ENCODE results near the gene TLK1.

Gene TLK1

GRCh38 chr2:170969872-170970496 is 190.7 kb downstream of the TLK1 start:
- H2AFZ ChIP-seq (ENCODE audit: low read length), result no peak overlapping the region
- whole genome bisulfite sequencing, 2 donors (ENCODE audit: extremely low coverage in 2 of 2, insufficient read length in 2 of 2, insufficient replicate concordance in 1 of 2), result no CpG with 5 or more reads among the region's 10 CpGs
- H3K4ac ChIP-seq (ENCODE audit: low read length), result no peak overlapping the region
- no peak overlapping the region for H2AK5ac ChIP-seq (ENCODE audit: low read depth, low read length)
- H3K18ac ChIP-seq (ENCODE audit: low read length), result no peak overlapping the region
- H2BK5ac ChIP-seq (ENCODE audit: low read length), result no peak overlapping the region
- no peak overlapping the region for H2BK120ac ChIP-seq (ENCODE audit: low read depth, low read length)
- peaks cover 16 to 41% of the 10 kb centered on the region in 2 donors for H3K36me3 ChIP-seq (replicated peaks in 1 of 2; ENCODE audit: control insufficient read depth in 2 of 2, insufficient read depth in 2 of 2, low read length in 2 of 2)
- no peaks in the 10 kb centered on the region for H3K79me1 ChIP-seq (ENCODE audit: low read depth, low read length)
- no peak overlapping the region for H3K14ac ChIP-seq (ENCODE audit: low read length)
- no peak overlapping the region for H3K4me2 ChIP-seq (ENCODE audit: insufficient read depth, low read length, poor library complexity, severe bottlenecking)
- no peak overlapping the region for H3K27ac ChIP-seq (replicated peaks; ENCODE audit: low read length)
- H2BK15ac ChIP-seq (ENCODE audit: low read length), result no peak overlapping the region
- no peak overlapping the region for H4K8ac ChIP-seq (ENCODE audit: low read depth, low read length)
- DNase-seq (ENCODE audit: low spot score), result no peak
- no peak overlapping the region for H2BK12ac ChIP-seq (ENCODE audit: low read length)
- H4K91ac ChIP-seq (ENCODE audit: low read depth, low read length, poor library complexity), result no peak overlapping the region
- no peaks in the 10 kb centered on the region for H3K9me3 ChIP-seq (replicated peaks in 1 of 2; ENCODE audit: control insufficient read depth in 2 of 2, insufficient read depth in 1 of 2, low read depth in 1 of 2, low read length in 2 of 2)
- H3K4me1 ChIP-seq (ENCODE audit: control insufficient read depth in 2 of 2, insufficient read depth in 1 of 2, low read depth in 1 of 2, low read length in 2 of 2), result no peaks in the 10 kb centered on the region
- no peaks in the 10 kb centered on the region for H3K27me3 ChIP-seq (ENCODE audit: control insufficient read depth in 3 of 3, insufficient read depth in 3 of 3, low read depth in 1 of 3, low read length in 3 of 3)
- H3K4me3 ChIP-seq (ENCODE audit: low read length in 2 of 2), result no peak overlapping the region
- no peak overlapping the region for H3K9ac ChIP-seq (ENCODE audit: low read depth, low read length, poor library complexity)
- H3K23ac ChIP-seq (ENCODE audit: low read depth, low read length, poor library complexity), result no peak overlapping the region

DNA sequence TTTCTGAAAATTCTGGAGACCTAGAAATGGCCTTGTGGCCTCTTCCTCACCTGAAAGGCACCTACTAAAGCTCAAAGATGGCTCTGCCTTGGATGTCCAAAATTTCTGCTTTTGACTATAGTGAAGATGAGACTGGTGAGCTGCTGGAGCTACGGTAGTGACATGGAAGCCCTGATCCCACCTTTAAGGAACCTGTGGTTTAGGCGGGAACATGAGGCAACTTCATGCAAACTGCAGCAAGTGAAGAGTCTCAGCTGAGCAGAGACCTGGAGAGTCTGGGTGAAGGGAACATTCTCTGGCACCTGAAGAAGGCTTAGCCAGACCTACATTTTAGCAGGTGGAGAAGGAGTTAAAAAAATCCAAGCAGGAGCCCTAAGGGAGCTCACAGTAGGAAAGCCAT is 191.7 kb downstream of the TLK1 start:
- Histone ChIP-seq H3K4me3 (ENCODE audit: low read length in 2 of 2) (no peak overlapping the region), H3K36me3 (replicated peaks in 1 of 2; ENCODE audit: control insufficient read depth in 2 of 2, insufficient read depth in 2 of 2, low read length in 2 of 2) (peaks cover 20 to 50% of the 10 kb centered on the region in 2 donors), H4K8ac (ENCODE audit: low read depth, low read length) (no peak overlapping the region), H2BK15ac (ENCODE audit: low read length) (no peak overlapping the region), H4K91ac (ENCODE audit: low read depth, low read length, poor library complexity) (no peak overlapping the region), H2AFZ (ENCODE audit: low read length) (no peak overlapping the region), H3K14ac (ENCODE audit: low read length) (no peak overlapping the region), H2AK5ac (ENCODE audit: low read depth, low read length) (no peak overlapping the region), H2BK12ac (ENCODE audit: low read length) (no peak overlapping the region), H2BK120ac (ENCODE audit: low read depth, low read length) (no peak overlapping the region), H3K4ac (ENCODE audit: low read length) (no peak overlapping the region), H3K27ac (replicated peaks; ENCODE audit: low read length) (no peak overlapping the region), H3K79me1 (ENCODE audit: low read depth, low read length) (no peaks in the 10 kb centered on the region), H2BK5ac (ENCODE audit: low read length) (no peak overlapping the region), H3K9ac (ENCODE audit: low read depth, low read length, poor library complexity) (no peak overlapping the region), H3K4me2 (ENCODE audit: insufficient read depth, low read length, poor library complexity, severe bottlenecking) (no peak overlapping the region), H3K4me1 (ENCODE audit: control insufficient read depth in 2 of 2, insufficient read depth in 1 of 2, low read depth in 1 of 2, low read length in 2 of 2) (no peaks in the 10 kb centered on the region), H3K18ac (ENCODE audit: low read length) (no peak overlapping the region), H3K27me3 (ENCODE audit: control insufficient read depth in 3 of 3, insufficient read depth in 3 of 3, low read depth in 1 of 3, low read length in 3 of 3) (no peaks in the 10 kb centered on the region), H3K23ac (ENCODE audit: low read depth, low read length, poor library complexity) (no peak overlapping the region), H3K9me3 (replicated peaks in 1 of 2; ENCODE audit: control insufficient read depth in 2 of 2, insufficient read depth in 1 of 2, low read depth in 1 of 2, low read length in 2 of 2) (no peaks in the 10 kb centered on the region)
- WGBS, 2 donors (ENCODE audit: extremely low coverage in 2 of 2, insufficient read length in 2 of 2, insufficient replicate concordance in 1 of 2), result no CpG with 5 or more reads among the region's 2 CpGs
- DNase-seq (ENCODE audit: low spot score), result no peak

DNA sequence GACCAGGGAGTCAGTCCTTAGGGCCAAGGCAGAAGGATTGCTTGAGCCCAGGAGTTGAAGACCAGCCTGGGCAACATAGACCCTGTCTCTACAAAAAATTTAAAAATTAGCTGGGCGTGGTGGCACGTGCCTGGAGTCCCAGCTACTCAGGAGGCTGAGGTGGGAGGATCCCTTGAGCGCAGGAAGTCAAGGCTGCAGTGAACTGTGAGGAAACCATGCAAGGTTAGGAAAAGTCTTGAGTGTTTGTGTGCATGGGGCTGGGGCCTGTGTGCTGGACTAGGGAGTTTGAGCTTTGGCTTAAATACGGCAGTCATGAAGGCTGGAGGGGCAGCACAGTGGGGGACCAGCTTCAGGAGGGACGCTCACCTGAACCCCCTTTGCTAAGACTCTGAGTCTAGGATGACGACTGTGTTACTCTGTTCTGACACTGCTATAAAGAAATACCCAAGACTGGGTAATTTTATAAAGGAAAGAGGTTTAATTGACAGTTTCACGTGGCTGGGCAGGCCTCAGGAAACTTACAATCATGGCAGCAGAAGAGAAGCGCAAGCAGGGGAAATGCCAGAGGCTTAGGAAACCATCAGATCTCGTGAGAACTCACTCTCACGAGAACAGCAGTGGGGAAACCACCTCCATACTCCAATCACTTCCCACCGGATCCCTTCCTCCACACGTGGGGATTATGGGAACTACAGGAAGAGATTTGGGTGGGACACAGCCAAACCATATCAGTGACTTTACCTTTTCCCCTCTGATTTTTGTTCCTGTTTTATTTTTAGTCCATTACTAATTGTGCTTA is 192.3 kb downstream of the TLK1 start:
- no CpG with 5 or more reads among the region's 12 CpGs for whole genome bisulfite sequencing, 2 donors (ENCODE audit: extremely low coverage in 2 of 2, insufficient read length in 2 of 2, insufficient replicate concordance in 1 of 2)
- no peak overlapping the region for H2AK5ac ChIP-seq (ENCODE audit: low read depth, low read length)
- H3K36me3 ChIP-seq (replicated peaks in 1 of 2; ENCODE audit: control insufficient read depth in 2 of 2, insufficient read depth in 2 of 2, low read length in 2 of 2), result peaks cover 24 to 57% of the 10 kb centered on the region in 2 donors
- DNase-seq (ENCODE audit: low spot score), result no peak
- no peak overlapping the region for H4K91ac ChIP-seq (ENCODE audit: low read depth, low read length, poor library complexity)
- no peak overlapping the region for H2BK5ac ChIP-seq (ENCODE audit: low read length)
- H3K4me3 ChIP-seq (ENCODE audit: low read length in 2 of 2), result no peak overlapping the region
- no peak overlapping the region for H3K27ac ChIP-seq (replicated peaks; ENCODE audit: low read length)
- H3K23ac ChIP-seq (ENCODE audit: low read depth, low read length, poor library complexity), result no peak overlapping the region
- no peaks in the 10 kb centered on the region for H3K79me1 ChIP-seq (ENCODE audit: low read depth, low read length)
- H3K27me3 ChIP-seq (ENCODE audit: control insufficient read depth in 3 of 3, insufficient read depth in 3 of 3, low read depth in 1 of 3, low read length in 3 of 3), result no peaks in the 10 kb centered on the region
- H2BK15ac ChIP-seq (ENCODE audit: low read length), result no peak overlapping the region
- no peak overlapping the region for H2BK120ac ChIP-seq (ENCODE audit: low read depth, low read length)
- H2AFZ ChIP-seq (ENCODE audit: low read length), result no peak overlapping the region
- H3K4me2 ChIP-seq (ENCODE audit: insufficient read depth, low read length, poor library complexity, severe bottlenecking), result no peak overlapping the region
- H3K9ac ChIP-seq (ENCODE audit: low read depth, low read length, poor library complexity), result no peak overlapping the region
- no peaks in the 10 kb centered on the region for H3K4me1 ChIP-seq (ENCODE audit: control insufficient read depth in 2 of 2, insufficient read depth in 1 of 2, low read depth in 1 of 2, low read length in 2 of 2)
- H2BK12ac ChIP-seq (ENCODE audit: low read length), result no peak overlapping the region
- H3K4ac ChIP-seq (ENCODE audit: low read length), result no peak overlapping the region
- H3K9me3 ChIP-seq (replicated peaks in 1 of 2; ENCODE audit: control insufficient read depth in 2 of 2, insufficient read depth in 1 of 2, low read depth in 1 of 2, low read length in 2 of 2), result no peaks in the 10 kb centered on the region
- no peak overlapping the region for H3K18ac ChIP-seq (ENCODE audit: low read length)
- no peak overlapping the region for H3K14ac ChIP-seq (ENCODE audit: low read length)
- no peak overlapping the region for H4K8ac ChIP-seq (ENCODE audit: low read depth, low read length)

GRCh38 chr2:170967553-170967952 is 193.1 kb downstream of the TLK1 start:
- Histone ChIP-seq H2AK5ac (ENCODE audit: low read depth, low read length) (no peak overlapping the region), H2BK5ac (ENCODE audit: low read length) (no peak overlapping the region), H3K9me3 (replicated peaks in 1 of 2; ENCODE audit: control insufficient read depth in 2 of 2, insufficient read depth in 1 of 2, low read depth in 1 of 2, low read length in 2 of 2) (no peaks in the 10 kb centered on the region), H4K8ac (ENCODE audit: low read depth, low read length) (no peak overlapping the region), H3K4me3 (ENCODE audit: low read length in 2 of 2) (no peak overlapping the region), H3K27ac (replicated peaks; ENCODE audit: low read length) (no peak overlapping the region), H3K18ac (ENCODE audit: low read length) (no peak overlapping the region), H3K23ac (ENCODE audit: low read depth, low read length, poor library complexity) (no peak overlapping the region), H2AFZ (ENCODE audit: low read length) (no peak overlapping the region), H3K27me3 (ENCODE audit: control insufficient read depth in 3 of 3, insufficient read depth in 3 of 3, low read depth in 1 of 3, low read length in 3 of 3) (no peaks in the 10 kb centered on the region), H2BK12ac (ENCODE audit: low read length) (no peak overlapping the region), H2BK15ac (ENCODE audit: low read length) (no peak overlapping the region), H3K36me3 (replicated peaks in 1 of 2; ENCODE audit: control insufficient read depth in 2 of 2, insufficient read depth in 2 of 2, low read length in 2 of 2) (peaks cover 27 to 64% of the 10 kb centered on the region in 2 donors), H4K91ac (ENCODE audit: low read depth, low read length, poor library complexity) (no peak overlapping the region), H3K9ac (ENCODE audit: low read depth, low read length, poor library complexity) (no peak overlapping the region), H3K14ac (ENCODE audit: low read length) (no peak overlapping the region), H3K4me2 (ENCODE audit: insufficient read depth, low read length, poor library complexity, severe bottlenecking) (no peak overlapping the region), H3K4me1 (ENCODE audit: control insufficient read depth in 2 of 2, insufficient read depth in 1 of 2, low read depth in 1 of 2, low read length in 2 of 2) (no peaks in the 10 kb centered on the region), H2BK120ac (ENCODE audit: low read depth, low read length) (no peak overlapping the region), H3K4ac (ENCODE audit: low read length) (no peak overlapping the region), H3K79me1 (ENCODE audit: low read depth, low read length) (no peaks in the 10 kb centered on the region)
- no CpG with 5 or more reads among the region's 5 CpGs for WGBS, 2 donors (ENCODE audit: extremely low coverage in 2 of 2, insufficient read length in 2 of 2, insufficient replicate concordance in 1 of 2)
- DNase-seq (ENCODE audit: low spot score), result no peak

All from neuronal stem cell (in vitro differentiated cells).